ENCODE measurements around the gene NLRP9.

DNA sequence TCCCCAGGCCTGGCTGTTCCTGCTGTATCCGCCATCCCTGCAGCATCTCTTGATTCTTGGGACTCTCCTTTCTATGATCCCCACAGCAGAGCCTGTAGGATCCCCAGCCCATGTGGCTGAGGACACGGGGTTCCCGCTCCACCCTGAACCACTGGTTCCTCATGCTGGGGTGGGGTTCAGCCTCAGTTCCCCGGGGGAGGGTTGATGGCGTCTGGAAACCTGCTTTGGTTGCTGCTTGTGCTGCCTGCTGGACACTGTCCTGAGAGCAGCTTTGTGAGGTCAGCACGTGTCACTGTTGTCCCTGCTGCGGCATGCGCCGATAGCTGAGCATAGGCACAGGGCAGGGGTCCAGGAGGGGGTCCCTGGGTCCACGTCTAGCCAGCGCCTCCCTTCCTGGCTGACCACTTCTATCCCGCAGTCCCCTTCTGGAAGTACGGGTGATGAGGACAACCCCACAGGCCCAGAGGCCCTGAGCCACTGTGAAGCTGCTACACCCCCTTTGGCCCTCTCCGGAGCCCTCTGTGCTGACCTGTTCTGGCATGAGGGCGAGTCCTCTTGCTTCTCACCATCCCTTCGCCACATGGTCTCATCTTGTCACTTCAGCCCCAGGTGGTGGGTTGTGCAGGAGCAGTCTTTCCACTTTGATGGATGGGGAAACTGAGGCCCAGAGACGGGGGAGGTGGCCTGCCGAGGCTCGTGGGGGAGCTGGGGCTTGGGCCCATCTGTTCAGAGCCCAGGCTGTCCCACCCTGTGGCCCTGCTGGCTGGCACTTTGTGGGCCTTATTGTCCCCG is 57.7 kb downstream of the NLRP9 start:
- TF ChIP-seq POLR2A (IDR thresholded peaks at IDR 0.05): no peak
- TF ChIP-seq, protein P1, sequence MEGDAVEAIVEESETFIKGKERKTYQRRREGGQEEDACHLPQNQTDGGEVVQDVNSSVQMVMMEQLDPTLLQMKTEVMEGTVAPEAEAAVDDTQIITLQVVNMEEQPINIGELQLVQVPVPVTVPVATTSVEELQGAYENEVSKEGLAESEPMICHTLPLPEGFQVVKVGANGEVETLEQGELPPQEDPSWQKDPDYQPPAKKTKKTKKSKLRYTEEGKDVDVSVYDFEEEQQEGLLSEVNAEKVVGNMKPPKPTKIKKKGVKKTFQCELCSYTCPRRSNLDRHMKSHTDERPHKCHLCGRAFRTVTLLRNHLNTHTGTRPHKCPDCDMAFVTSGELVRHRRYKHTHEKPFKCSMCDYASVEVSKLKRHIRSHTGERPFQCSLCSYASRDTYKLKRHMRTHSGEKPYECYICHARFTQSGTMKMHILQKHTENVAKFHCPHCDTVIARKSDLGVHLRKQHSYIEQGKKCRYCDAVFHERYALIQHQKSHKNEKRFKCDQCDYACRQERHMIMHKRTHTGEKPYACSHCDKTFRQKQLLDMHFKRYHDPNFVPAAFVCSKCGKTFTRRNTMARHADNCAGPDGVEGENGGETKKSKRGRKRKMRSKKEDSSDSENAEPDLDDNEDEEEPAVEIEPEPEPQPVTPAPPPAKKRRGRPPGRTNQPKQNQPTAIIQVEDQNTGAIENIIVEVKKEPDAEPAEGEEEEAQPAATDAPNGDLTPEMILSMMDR (IDR thresholded peaks at IDR 0.05): no peak

Data from suprapubic skin (tissue), 3 donors.